OCI-LY3 (cell line): Measurements from ENCODE around the gene KDM3A.

Experiments used
- H2AFZ ChIP-seq: fragments of 200-600, 300-600 bp; shearing (Covaris generic); 2 replicates; pipeline ENCODE4 v1.6.0; 2014; ENCODE audit warnings: antibody characterized with exemption, low read depth, low read length
- H3K27ac ChIP-seq: fragments of 200-600, 300-600 bp; sonication (generic); 2 replicates; pipeline ENCODE4 v1.5.1; 2014; ENCODE audit warnings: mild to moderate bottlenecking, low read length, moderate library complexity, mixed read lengths
- H3K27me3 ChIP-seq: fragments of 200-600, 300-600 bp; sonication (generic); 2 replicates; pipeline ENCODE4 v1.6.1; 2014; ENCODE audit warnings: low read depth, low read length, mixed read lengths
- H3K36me3 ChIP-seq: fragments of 200-600, 300-600 bp; sonication (generic); replicated peaks from 2 replicates; pipeline ENCODE3; 2014; ENCODE audit warnings: low read depth, low read length, mixed read lengths
- H3K4me1 ChIP-seq: fragments of 300-600, 200-600 bp; sonication (generic); 2 replicates; pipeline ENCODE4 v1.6.1; 2014; ENCODE audit warnings: low read length, mixed read lengths
- H3K4me2 ChIP-seq: fragments of 200-600, 300-600 bp; sonication (generic); 2 replicates; pipeline ENCODE4 v1.6.1; 2014; ENCODE audit warnings: low read length, mixed read lengths
- H3K4me3 ChIP-seq: fragments of 300-600, 200-600 bp; sonication (generic); 2 replicates; pipeline ENCODE4 v1.5.1; 2014; ENCODE audit warnings: antibody characterized with exemption, mild to moderate bottlenecking, low read length, moderate library complexity
- H3K79me2 ChIP-seq: fragments of 300-600, 200-600 bp; shearing (Covaris generic); 2 replicates; pipeline ENCODE4 v1.6.1; 2014; ENCODE audit warnings: mild to moderate bottlenecking, low read length, mixed read lengths
- H3K9ac ChIP-seq: fragments of 300-600, 200-600 bp; shearing (Covaris generic); 2 replicates; pipeline ENCODE4 v1.6.0; 2014; ENCODE audit warnings: mild to moderate bottlenecking, low read length, moderate library complexity
- H3K9me3 ChIP-seq: fragments of 200-600, 300-600 bp; shearing (Covaris generic); 2 replicates; pipeline ENCODE4 v1.6.1; 2014; ENCODE audit warnings: low read length, mixed read lengths; ENCODE audit not compliant: insufficient read depth
- H4K20me1 ChIP-seq: fragments of 200-600, 300-600 bp; sonication (generic); 2 replicates; pipeline ENCODE4 v1.6.1; 2016; ENCODE audit warnings: low read length, mixed read lengths; ENCODE audit not compliant: insufficient read depth
- CTCF ChIP-seq: fragments of 200-600, 300-600 bp; sonication (generic); IDR thresholded peaks from 2 replicates; pipeline ENCODE4 v1.5.1; 2014; ENCODE audit warnings: antibody characterized with exemption, low read length, low read depth
- EZH2phosphoT487 ChIP-seq: fragments of 200-600 bp; shearing (Covaris generic); IDR thresholded peaks from 2 replicates; pipeline ENCODE4 v1.6.1; 2018; ENCODE audit warnings: antibody characterized with exemption, mixed run types, low read depth

KDM3A gene

GRCh38 chr2:86500325-86501083, 59.3 kb downstream of the KDM3A start:
- H3K79me2 ChIP-seq: no peaks in the 10 kb centered on the region
- H3K4me3 ChIP-seq: no peak overlapping the region
- no peak overlapping the region for H3K4me2 ChIP-seq
- no peaks in the 10 kb centered on the region for H3K9me3 ChIP-seq
- H3K27me3 ChIP-seq: no peaks in the 10 kb centered on the region
- H2AFZ ChIP-seq: no peak overlapping the region
- H3K27ac ChIP-seq: no peak overlapping the region
- peaks cover 89% of the 10 kb centered on the region for H3K36me3 ChIP-seq
- H3K4me1 ChIP-seq: peaks cover 10% of the 10 kb centered on the region; the same call in 1 of the 2 replicates
- H3K9ac ChIP-seq: no peak overlapping the region
- no peaks in the 10 kb centered on the region for H4K20me1 ChIP-seq
- TF ChIP-seq EZH2phosphoT487: no peak
- no peak for TF ChIP-seq CTCF

- Histone ChIP-seq H3K4me1 (no peaks in the 10 kb centered on the region), H3K27me3 (no peaks in the 10 kb centered on the region)
- no peak for TF ChIP-seq EZH2phosphoT487
- no peak for TF ChIP-seq CTCF
Observed at GRCh38 chr2:86507600-86507999, 66.4 kb downstream of the KDM3A start.

GRCh38 chr2:86510436-86510933, 69.3 kb downstream of the KDM3A start:
- H4K20me1 ChIP-seq: no peaks in the 10 kb centered on the region
- H3K4me2 ChIP-seq: no peak overlapping the region
- H3K9ac ChIP-seq: no peak overlapping the region
- no peaks in the 10 kb centered on the region for H3K27me3 ChIP-seq
- TF ChIP-seq CTCF (no peak), EZH2phosphoT487 (no peak)
- peaks cover 15% of the 10 kb centered on the region for H3K36me3 ChIP-seq
- no peaks in the 10 kb centered on the region for H3K9me3 ChIP-seq
- H3K27ac ChIP-seq: no peak overlapping the region
- H3K4me1 ChIP-seq: no peaks in the 10 kb centered on the region
- no peak overlapping the region for H3K4me3 ChIP-seq
- no peaks in the 10 kb centered on the region for H3K79me2 ChIP-seq
- H2AFZ ChIP-seq: no peak overlapping the region

More at GRCh38 chr2:86507600-86507999, 66.4 kb downstream of the KDM3A start:
- Histone ChIP-seq H4K20me1 (no peaks in the 10 kb centered on the region), H3K9ac (no peak overlapping the region), H3K79me2 (no peaks in the 10 kb centered on the region), H2AFZ (no peak overlapping the region), H3K4me2 (no peak overlapping the region), H3K36me3 (peaks cover 37% of the 10 kb centered on the region), H3K27ac (no peak overlapping the region), H3K4me3 (no peak overlapping the region), H3K9me3 (no peaks in the 10 kb centered on the region)

- H3K79me2 ChIP-seq: no peaks in the 10 kb centered on the region
- no peaks in the 10 kb centered on the region for H3K27me3 ChIP-seq
- H3K27ac ChIP-seq: no peak overlapping the region
- no peaks in the 10 kb centered on the region for H4K20me1 ChIP-seq
- H3K9me3 ChIP-seq: no peaks in the 10 kb centered on the region
- no peak for TF ChIP-seq EZH2phosphoT487
- TF ChIP-seq CTCF: no peak
- H3K9ac ChIP-seq: no peak overlapping the region
- peaks cover 14% of the 10 kb centered on the region for H3K36me3 ChIP-seq
- no peaks in the 10 kb centered on the region for H3K4me1 ChIP-seq
- no peak overlapping the region for H2AFZ ChIP-seq
- H3K4me3 ChIP-seq: no peak overlapping the region
- H3K4me2 ChIP-seq: no peak overlapping the region
Observed at GRCh38 chr2:86512034-86512433, 70.9 kb downstream of the KDM3A start.
